ENCODE results near the gene YIF1B. TPM values are rescaled to one million over a fixed set of nuclear protein-coding genes. Genes with fewer than 3 reads are reported as not detected.

The YIF1B gene
- total and polyA plus RNA-seq, 2 donors (not counting 3 experiments of a cell fraction or from before 2014, with no cell fraction given), result 85.8 to 249 TPM

GRCh38 chr19:38291855-38292254 lies 23.9 kb downstream of the YIF1B start:
- H2AFZ ChIP-seq (ENCODE audit: low read depth, low read length), result no peak overlapping the region
- POLR2A ChIA-PET, result no interaction called here
- dilution Hi-C loops (cut with MboI; ENCODE audit: extremely low pct_ligation_motif_present, low sequenced_read_pairs), result no loop called here

More at GRCh38 chr19:38291855-38292254, 23.9 kb downstream of the YIF1B start:
- Histone ChIP-seq H3K4me3 (replicated peaks in 1 of 3; ENCODE audit: insufficient read depth in 1 of 3, low read depth in 1 of 3, low read length in 3 of 3) (no peak overlapping the region), H3K9ac (replicated peaks; ENCODE audit: extremely low read depth, insufficient read depth, low read length) (no peak overlapping the region), H3K79me2 (ENCODE audit: control insufficient read depth, insufficient read depth, low read length) (no peaks in the 10 kb centered on the region), H4K20me1 (replicated peaks; ENCODE audit: control insufficient read depth, extremely low read depth, insufficient read depth, low read length) (no peaks in the 10 kb centered on the region), H3K27me3 (ENCODE audit: control insufficient read depth in 2 of 2, insufficient read depth in 2 of 2, low read length in 2 of 2) (no peaks in the 10 kb centered on the region), H3K36me3 (ENCODE audit: control insufficient read depth in 2 of 2, extremely low read depth in 1 of 2, insufficient read depth in 2 of 2, low read length in 2 of 2) (no peaks in the 10 kb centered on the region), H3K9me1 (replicated peaks; ENCODE audit: control insufficient read depth, extremely low read depth, insufficient read depth, low read length) (no peaks in the 10 kb centered on the region), H3K27ac (ENCODE audit: insufficient read depth, low read depth, low read length) (no peak overlapping the region), H3K9me3 (replicated peaks; ENCODE audit: control insufficient read depth, insufficient read depth, low read length) (no peaks in the 10 kb centered on the region), H3K4me2 (ENCODE audit: insufficient read depth, low read length) (no peak overlapping the region), H3K4me1 (ENCODE audit: control insufficient read depth, extremely low read depth, insufficient read depth, low read length) (no peaks in the 10 kb centered on the region)
- intact Hi-C loops (cut with micrococcal nuclease), result no loop called here
- CTCF ChIA-PET, result no interaction called here
- no peak for FAIRE-seq
- TF ChIP-seq EZH2 (IDR thresholded peaks at IDR 0.05; ENCODE audit: borderline replicate concordance, low read depth, low read length, severe bottlenecking) (no peak), GATA2 (IDR thresholded peaks at IDR 0.05; ENCODE audit: insufficient read depth, insufficient read length, low read depth, low read length) (no peak), POLR2AphosphoS5 (IDR thresholded peaks at IDR 0.05; ENCODE audit: insufficient read depth, low read depth, low read length) (no peak), POLR2A (IDR thresholded peaks at IDR 0.05; ENCODE audit: low read depth, low read length) (no peak), CTCF (IDR thresholded peaks at IDR 0.05; ENCODE audit: extremely low read depth in 1 of 2, insufficient read depth in 1 of 2, low read depth in 1 of 2, low read length in 2 of 2) (no peak), FOS (IDR thresholded peaks at IDR 0.05; ENCODE audit: borderline replicate concordance, insufficient read depth, low read length) (no peak), JUN (IDR thresholded peaks at IDR 0.05; ENCODE audit: borderline replicate concordance, insufficient read depth, insufficient read length, low read depth) (no peak), MYC (IDR thresholded peaks at IDR 0.05; ENCODE audit: low read depth, low read length) (no peak)
- TF ChIP-seq, protein P1, sequence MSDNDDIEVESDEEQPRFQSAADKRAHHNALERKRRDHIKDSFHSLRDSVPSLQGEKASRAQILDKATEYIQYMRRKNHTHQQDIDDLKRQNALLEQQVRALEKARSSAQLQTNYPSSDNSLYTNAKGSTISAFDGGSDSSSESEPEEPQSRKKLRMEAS (IDR thresholded peaks at IDR 0.05; ENCODE audit: insufficient read depth, insufficient read length), result no peak
- no TSS peak for BruUV-seq (replicated peaks)
- no peak for DNase-seq (ENCODE audit: low read depth, low spot score)
